SK-N-SH treated with all-trans-retinoic acid at 6 μM for 48 hours (cell line): ENCODE measurements around the gene CDH22.

Experiments used
- ATAC-seq: fragments of 200-7000 bp; cut with Tn5 transposase; 3 replicates; pipeline ENCODE4 v1.9.1; 2020; ENCODE audit warnings: mild to moderate bottlenecking, moderate library complexity
- ARNTL ChIP-seq: fragments of 450-650 bp; formaldehyde crosslinking; IDR thresholded peaks from 2 replicates; pipeline ENCODE4 v1.5.0; 2020; ENCODE audit warnings: low read depth, mild to moderate bottlenecking, moderate library complexity, borderline replicate concordance
- BACH2 ChIP-seq: fragments of 250-450 bp; sonication (Bioruptor Pico); IDR thresholded peaks from 2 replicates; pipeline ENCODE4 v1.9.0; 2021; ENCODE audit warnings: mild to moderate bottlenecking, borderline replicate concordance
- CREB5 ChIP-seq: fragments of 250-450 bp; sonication (Bioruptor Pico); IDR thresholded peaks from 2 replicates; pipeline ENCODE4 v1.5.1; 2020; ENCODE audit warnings: low read depth, mild to moderate bottlenecking, moderate library complexity
- CSDC2 ChIP-seq: fragments of 250-450 bp; sonication (Bioruptor Pico); IDR thresholded peaks from 2 replicates; pipeline ENCODE4 v1.5.0; 2020; ENCODE audit warnings: mild to moderate bottlenecking, moderate library complexity
- CSRNP3 ChIP-seq: fragments of 250-450 bp; sonication (Bioruptor Pico); IDR thresholded peaks from 2 replicates; pipeline ENCODE4 v1.5.1; 2021; ENCODE audit warnings: mild to moderate bottlenecking, moderate library complexity
- ESRRG ChIP-seq: fragments of 250-450 bp; sonication (Bioruptor Pico); IDR thresholded peaks from 2 replicates; pipeline ENCODE4 v1.6.1; 2021; ENCODE audit warnings: mild to moderate bottlenecking
- GLIS3 ChIP-seq: fragments of 250-450 bp; sonication (Bioruptor Pico); IDR thresholded peaks from 2 replicates; pipeline ENCODE4 v1.5.0; 2020; ENCODE audit warnings: mild to moderate bottlenecking, moderate library complexity
- ISL1 ChIP-seq: fragments of 250-450 bp; sonication (Bioruptor Pico); IDR thresholded peaks from 2 replicates; pipeline ENCODE4 v2.1.2; 2022; ENCODE audit warnings: mild to moderate bottlenecking, moderate library complexity
- OSR1 ChIP-seq: fragments of 250-450 bp; sonication (Bioruptor Pico); IDR thresholded peaks from 2 replicates; pipeline ENCODE4 v1.8.0; 2022; ENCODE audit warnings: moderate library complexity, mild to moderate bottlenecking, inconsistent platforms
- PATZ1 ChIP-seq: fragments of 250-450 bp; sonication (Bioruptor Pico); IDR thresholded peaks from 2 replicates; pipeline ENCODE4 v1.8.0; 2020; ENCODE audit warnings: mild to moderate bottlenecking, moderate library complexity, borderline replicate concordance
- PPARA ChIP-seq: fragments of 250-450 bp; sonication (Bioruptor Pico); IDR thresholded peaks from 2 replicates; pipeline ENCODE4 v1.5.0; 2020; ENCODE audit warnings: mild to moderate bottlenecking, borderline replicate concordance
- RARB ChIP-seq: fragments of 250-450 bp; sonication (Bioruptor Pico); IDR thresholded peaks from 2 replicates; pipeline ENCODE4 v1.8.0; 2021; ENCODE audit warnings: mild to moderate bottlenecking, moderate library complexity
- SNAI2 ChIP-seq: fragments of 250-450 bp; sonication (Bioruptor Pico); IDR thresholded peaks from 2 replicates; pipeline ENCODE4 v1.5.0; 2020; ENCODE audit warnings: mild to moderate bottlenecking, moderate library complexity
- TCF4 ChIP-seq: fragments of 250-450 bp; sonication (Bioruptor Pico); IDR thresholded peaks from 2 replicates; pipeline ENCODE4 v1.8.0; 2021; ENCODE audit warnings: mild to moderate bottlenecking, moderate library complexity, borderline replicate concordance
- TOX ChIP-seq: fragments of 250-450 bp; sonication (Bioruptor Pico); IDR thresholded peaks from 2 replicates; pipeline ENCODE4 v1.8.0; 2021; ENCODE audit warnings: mild to moderate bottlenecking, moderate library complexity, borderline replicate concordance
- TSHZ2 ChIP-seq: fragments of 250-450 bp; sonication (Bioruptor Pico); IDR thresholded peaks from 2 replicates; pipeline ENCODE4 v1.5.0; 2020; ENCODE audit warnings: mild to moderate bottlenecking, moderate library complexity
- ZC3H10 ChIP-seq: fragments of 250-450 bp; sonication (Bioruptor Pico); IDR thresholded peaks from 2 replicates; pipeline ENCODE4 v1.5.1; 2021; ENCODE audit warnings: mild to moderate bottlenecking, moderate library complexity
- ZFP3 ChIP-seq: fragments of 250-450 bp; sonication (Bioruptor Pico); IDR thresholded peaks from 2 replicates; pipeline ENCODE4 v1.5.0; 2020; ENCODE audit warnings: mild to moderate bottlenecking, moderate library complexity
- ZFP30 ChIP-seq: fragments of 450-650 bp; formaldehyde crosslinking; IDR thresholded peaks from 2 replicates; pipeline ENCODE4 v1.5.0; 2022; ENCODE audit warnings: mild to moderate bottlenecking, moderate library complexity
- ZNF565 ChIP-seq: fragments of 450-650 bp; formaldehyde crosslinking; conservative IDR thresholded peaks from 2 replicates; pipeline ENCODE4 v1.5.0; 2020; ENCODE audit warnings: low read depth, mild to moderate bottlenecking, moderate library complexity
- ZNF70 ChIP-seq: fragments of 450-650 bp; formaldehyde crosslinking; IDR thresholded peaks from 2 replicates; pipeline ENCODE4 v1.5.0; 2020; ENCODE audit warnings: mild to moderate bottlenecking, moderate library complexity
- ZNF8 ChIP-seq: fragments of 450-650 bp; formaldehyde crosslinking; IDR thresholded peaks from 2 replicates; pipeline ENCODE4 v1.5.0; 2020; ENCODE audit warnings: mild to moderate bottlenecking, moderate library complexity

The CDH22 gene

GRCh38 chr20:46270977-46271744, 37.1 kb downstream of the CDH22 start:
- ATAC-seq, result no peak
- TF ChIP-seq ZNF70 (CRISPR knock-in tag), result no peak

GRCh38 chr20:46269372-46269771, 38.9 kb downstream of the CDH22 start:
- TF ChIP-seq ZNF70 (CRISPR knock-in tag) (no peak), ISL1 (no peak), ZNF8 (CRISPR knock-in tag) (no peak), ZFP3 (CRISPR knock-in tag) (no peak), TSHZ2 (CRISPR knock-in tag) (no peak), ZFP30 (no peak), SNAI2 (CRISPR knock-in tag) (no peak), ZNF565 (CRISPR knock-in tag) (no peak), ZC3H10 (no peak), PATZ1 (CRISPR knock-in tag) (no peak), TOX (no peak)
- no peak for ATAC-seq

GRCh38 chr20:46268662-46269061, 39.6 kb downstream of the CDH22 start:
- TF ChIP-seq ESRRG (CRISPR knock-in tag) (no peak), ISL1 (no peak), GLIS3 (CRISPR knock-in tag) (no peak), OSR1 (CRISPR knock-in tag) (no peak), CREB5 (CRISPR knock-in tag) (no peak), TOX (no peak), CSDC2 (CRISPR knock-in tag) (no peak), ZC3H10 (no peak), BACH2 (CRISPR knock-in tag) (no peak), PPARA (CRISPR knock-in tag) (no peak), RARB (CRISPR knock-in tag) (no peak), ZFP30 (no peak)
- TF ChIP-seq, all 23 proteins: peak for 0

GRCh38 chr20:46268131-46268614, 40.1 kb downstream of the CDH22 start:
- ATAC-seq, result no peak
- TF ChIP-seq ISL1 (no peak), TCF4 (no peak), ZNF8 (CRISPR knock-in tag) (no peak), ARNTL (CRISPR knock-in tag) (no peak), CSRNP3 (CRISPR knock-in tag) (no peak)

More at GRCh38 chr20:46268662-46269061, 39.6 kb downstream of the CDH22 start:
- ATAC-seq, result no peak
